Measurements from ENCODE around the gene GRIA2.

Gene GRIA2

GRCh38 chr4:157245351-157245750 lies 24.8 kb downstream of the GRIA2 start:
- ChIA-PET POLR2A (no interaction called here), CTCF (no interaction called here)
- no peak overlapping the region for H3K27ac ChIP-seq (ENCODE audit: extremely low read depth, low read depth, low read length)
- no peaks in the 10 kb centered on the region for H3K36me3 ChIP-seq (ENCODE audit: control insufficient read depth in 2 of 2, insufficient read depth in 1 of 2, low read length in 2 of 2)
- no peaks in the 10 kb centered on the region for H3K4me1 ChIP-seq (ENCODE audit: control insufficient read depth, insufficient read depth, low read length)
- no peaks in the 10 kb centered on the region for H3K9me3 ChIP-seq (ENCODE audit: control insufficient read depth, insufficient read depth, low read depth, low read length)
- no peak overlapping the region for H3K4me3 ChIP-seq (ENCODE audit: low read depth, low read length)
- TF ChIP-seq PRDM6 (tag by site-specific recombination; IDR thresholded peaks at IDR 0.05): no peak
- no peak for TF ChIP-seq ZNF335 (tag by site-specific recombination; conservative IDR thresholded peaks at IDR 0.05)
- TF ChIP-seq ZNF513 (tag by site-specific recombination; IDR thresholded peaks at IDR 0.05): no peak
- TF ChIP-seq ZBTB21 (tag by site-specific recombination; IDR thresholded peaks at IDR 0.05): no peak
- no peak for TF ChIP-seq ZSCAN30 (tag by site-specific recombination; IDR thresholded peaks at IDR 0.05)
- TF ChIP-seq ZNF529 (tag by site-specific recombination; IDR thresholded peaks at IDR 0.05; ENCODE audit: insufficient replicate concordance): no peak
- TF ChIP-seq ZNF629 (tag by site-specific recombination; IDR thresholded peaks at IDR 0.05): no peak
- TF ChIP-seq SALL2 (tag by site-specific recombination; IDR thresholded peaks at IDR 0.05; ENCODE audit: borderline replicate concordance): no peak
- TF ChIP-seq IKZF3 (tag by site-specific recombination; IDR thresholded peaks at IDR 0.05): no peak
- no peak for TF ChIP-seq ZNF16 (tag by site-specific recombination; IDR thresholded peaks at IDR 0.05; ENCODE audit: low read depth)
- TF ChIP-seq SCRT1 (tag by site-specific recombination; IDR thresholded peaks at IDR 0.05; ENCODE audit: borderline replicate concordance): no peak

GRCh38 chr4:157246964-157247363 lies 26.4 kb downstream of the GRIA2 start:
- Histone ChIP-seq H3K36me3 (ENCODE audit: control insufficient read depth in 2 of 2, insufficient read depth in 1 of 2, low read length in 2 of 2) (no peaks in the 10 kb centered on the region), H3K4me3 (ENCODE audit: low read depth, low read length) (no peak overlapping the region)
- CTCF ChIA-PET: no interaction called here
- TF ChIP-seq TRIM28 (IDR thresholded peaks at IDR 0.05; ENCODE audit: borderline replicate concordance, low read length) (no peak), ZBTB17 (tag by site-specific recombination; IDR thresholded peaks at IDR 0.05) (no peak), OVOL3 (tag by site-specific recombination; IDR thresholded peaks at IDR 0.05) (no peak), ZNF341 (tag by site-specific recombination; IDR thresholded peaks at IDR 0.05; ENCODE audit: low read depth) (no peak), ZNF513 (tag by site-specific recombination; IDR thresholded peaks at IDR 0.05) (no peak), ZNF266 (tag by site-specific recombination; IDR thresholded peaks at IDR 0.05; ENCODE audit: low read depth) (no peak), ZNF571 (tag by site-specific recombination; IDR thresholded peaks at IDR 0.05) (no peak), ZNF488 (tag by site-specific recombination; IDR thresholded peaks at IDR 0.05) (no peak), ZNF473 (tag by site-specific recombination; IDR thresholded peaks at IDR 0.05) (no peak), ZNF830 (tag by site-specific recombination; IDR thresholded peaks at IDR 0.05; ENCODE audit: low read depth) (no peak), GLIS1 (tag by site-specific recombination; IDR thresholded peaks at IDR 0.05) (no peak), ZNF362 (tag by site-specific recombination; IDR thresholded peaks at IDR 0.05) (no peak), ZNF26 (tag by site-specific recombination; IDR thresholded peaks at IDR 0.05) (no peak), ZNF398 (tag by site-specific recombination; IDR thresholded peaks at IDR 0.05) (no peak)

More at GRCh38 chr4:157246964-157247363, 26.4 kb downstream of the GRIA2 start:
- Histone ChIP-seq H3K4me1 (ENCODE audit: control insufficient read depth, insufficient read depth, low read length) (no peaks in the 10 kb centered on the region), H3K9me3 (ENCODE audit: control insufficient read depth, insufficient read depth, low read depth, low read length) (no peaks in the 10 kb centered on the region), H3K27ac (ENCODE audit: extremely low read depth, low read depth, low read length) (no peak overlapping the region)
- POLR2A ChIA-PET: no interaction called here

Data from HEK293 (cell line).